HG03432 (cell line): ENCODE results near the gene ALDH1L2.

Experiments used
- ATAC-seq: cut with Tn5 transposase; IDR thresholded peaks from one replicate; pipeline ENCODE4 v1.9.1; 2021; ENCODE audit warnings: mild to moderate bottlenecking, moderate library complexity; ENCODE audit not compliant: unreplicated experiment

ALDH1L2 gene

DNA sequence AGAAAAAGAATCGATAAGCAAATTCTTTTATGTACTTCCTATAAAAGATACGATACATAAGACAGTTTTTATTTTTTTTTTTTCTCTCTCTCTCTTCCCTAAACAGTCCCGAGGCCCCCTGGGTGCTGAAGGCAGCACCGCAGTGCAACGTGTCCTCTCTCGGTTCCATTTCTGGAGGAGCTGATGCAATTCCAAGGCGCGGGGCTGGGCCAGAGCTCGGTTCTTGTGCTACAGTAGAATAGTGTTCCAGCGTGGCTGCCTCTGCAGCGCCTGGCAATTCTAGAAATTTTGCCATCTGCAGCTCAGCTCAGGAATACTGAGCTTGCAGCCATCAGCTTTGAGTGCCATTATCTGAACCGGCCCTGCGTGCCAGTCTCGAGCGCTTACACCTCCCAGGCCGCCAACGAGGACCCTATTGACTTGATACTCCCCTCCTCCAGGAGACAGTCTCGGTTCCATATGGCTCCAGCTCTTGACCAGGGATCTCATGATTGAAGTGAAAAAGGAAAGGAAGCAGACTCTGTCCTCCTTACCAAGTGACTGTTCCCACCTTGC, 630 bp downstream of the ALDH1L2 start:
- peak; percentile 11 for ATAC-seq

DNA sequence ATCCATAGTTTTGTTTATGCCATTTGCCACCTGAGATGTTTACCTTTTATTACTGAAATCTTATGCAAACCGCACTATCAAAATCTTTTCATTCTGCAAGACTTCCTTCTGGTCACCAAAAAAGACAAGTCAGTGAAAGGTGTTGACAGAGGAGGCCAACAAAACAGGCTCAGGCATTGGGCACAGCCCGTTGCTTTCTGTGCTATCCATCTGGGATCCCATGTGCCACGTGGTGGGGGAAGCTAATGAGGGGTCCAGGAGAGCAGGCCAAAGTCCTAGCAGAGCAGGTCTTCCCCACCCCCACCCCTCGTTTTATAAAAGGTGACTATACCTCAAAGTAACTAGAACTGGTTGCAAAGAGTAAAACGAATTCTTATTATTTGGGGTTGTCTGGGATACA, 1.2 kb downstream of the ALDH1L2 start:
- no peak for ATAC-seq

- no peak for ATAC-seq
Observed at GRCh38 chr12:105078712-105079570, 5.3 kb downstream of the ALDH1L2 start.

DNA sequence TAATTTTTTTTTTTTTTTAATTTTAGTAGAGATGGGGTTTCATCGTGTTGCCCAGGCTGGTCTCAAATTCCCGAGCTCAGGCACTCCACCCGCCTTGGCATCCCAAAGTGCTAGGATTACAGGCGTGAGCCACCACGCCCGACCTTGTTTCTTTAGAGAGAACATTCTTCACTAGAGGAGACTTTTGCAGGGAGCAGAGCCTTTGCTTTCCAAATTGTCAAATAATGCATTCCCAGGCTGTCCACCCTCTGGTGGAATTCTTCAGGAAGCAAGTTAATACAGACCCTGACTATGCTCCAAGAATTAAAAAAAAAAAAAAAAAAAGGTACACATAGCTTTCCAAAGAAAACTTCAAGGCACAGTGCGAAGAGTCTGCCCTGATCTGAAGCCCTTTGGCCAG, 6.8 kb downstream of the ALDH1L2 start:
- no peak for ATAC-seq

DNA sequence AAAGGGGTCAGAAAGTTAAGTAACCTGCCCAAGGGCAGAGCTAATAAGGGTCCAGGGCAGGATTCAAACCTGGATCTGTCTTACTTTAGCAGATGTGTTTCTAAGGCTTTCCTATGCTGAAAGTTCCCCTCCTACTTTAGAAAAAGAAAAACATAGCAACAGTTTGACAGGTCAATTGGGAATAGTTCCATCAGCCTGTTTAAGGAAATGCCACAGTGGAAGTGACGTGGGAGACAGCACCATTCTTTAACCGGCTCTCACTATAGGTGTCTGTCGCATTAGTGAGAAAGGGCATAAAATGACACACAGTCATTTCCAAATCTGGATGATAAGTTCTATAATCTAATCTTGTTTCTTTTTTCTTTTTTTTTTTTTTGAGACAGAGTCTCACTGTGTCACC, 7.3 kb downstream of the ALDH1L2 start:
- no peak for ATAC-seq

- ATAC-seq = no peak
Observed at GRCh38 chr12:105076098-105076497, 8.2 kb downstream of the ALDH1L2 start.

GRCh38 chr12:105072888-105073488, 11.3 kb downstream of the ALDH1L2 start:
- peak; percentile 35 for ATAC-seq

- ATAC-seq = no peak
Observed at GRCh38 chr12:105071981-105072380, 12.3 kb downstream of the ALDH1L2 start.

DNA sequence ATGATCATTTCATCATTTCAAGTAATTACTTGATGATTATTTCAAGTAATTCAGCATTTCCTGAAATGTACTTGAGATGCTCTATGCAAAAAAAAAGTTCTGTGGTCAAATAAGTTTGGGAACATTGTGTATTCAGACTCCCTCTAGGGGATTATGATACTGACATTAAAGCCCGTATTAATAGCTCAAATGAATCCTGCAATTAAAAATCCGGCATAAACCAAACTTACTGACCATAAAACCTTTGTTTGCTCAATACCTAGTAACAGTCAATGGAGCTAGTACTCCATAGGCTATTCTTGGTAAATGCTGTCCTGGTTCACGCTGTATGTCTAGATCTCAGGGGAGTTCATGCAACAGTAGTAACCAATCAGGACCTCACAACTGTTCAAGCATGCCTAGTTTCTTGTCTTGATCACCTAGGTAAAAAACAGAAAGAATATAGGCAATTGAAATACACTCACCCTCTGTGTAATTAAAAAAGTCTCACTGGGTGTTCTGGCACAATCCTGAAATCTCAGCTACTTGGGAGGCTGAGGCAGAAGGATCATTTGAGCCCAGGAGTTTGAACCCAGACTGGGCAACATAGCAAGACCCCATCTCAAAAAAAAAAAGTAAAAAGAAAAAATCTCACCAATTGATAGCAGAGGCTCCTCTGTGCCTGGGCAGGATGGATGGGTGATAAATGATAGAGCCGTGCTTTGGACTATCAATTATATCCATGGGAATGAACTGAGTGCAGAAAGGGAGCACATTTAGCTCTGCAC, 14.1 kb downstream of the ALDH1L2 start:
- ATAC-seq = no peak

- ATAC-seq = no peak
Observed at GRCh38 chr12:105067511-105068031, 16.7 kb downstream of the ALDH1L2 start.

DNA sequence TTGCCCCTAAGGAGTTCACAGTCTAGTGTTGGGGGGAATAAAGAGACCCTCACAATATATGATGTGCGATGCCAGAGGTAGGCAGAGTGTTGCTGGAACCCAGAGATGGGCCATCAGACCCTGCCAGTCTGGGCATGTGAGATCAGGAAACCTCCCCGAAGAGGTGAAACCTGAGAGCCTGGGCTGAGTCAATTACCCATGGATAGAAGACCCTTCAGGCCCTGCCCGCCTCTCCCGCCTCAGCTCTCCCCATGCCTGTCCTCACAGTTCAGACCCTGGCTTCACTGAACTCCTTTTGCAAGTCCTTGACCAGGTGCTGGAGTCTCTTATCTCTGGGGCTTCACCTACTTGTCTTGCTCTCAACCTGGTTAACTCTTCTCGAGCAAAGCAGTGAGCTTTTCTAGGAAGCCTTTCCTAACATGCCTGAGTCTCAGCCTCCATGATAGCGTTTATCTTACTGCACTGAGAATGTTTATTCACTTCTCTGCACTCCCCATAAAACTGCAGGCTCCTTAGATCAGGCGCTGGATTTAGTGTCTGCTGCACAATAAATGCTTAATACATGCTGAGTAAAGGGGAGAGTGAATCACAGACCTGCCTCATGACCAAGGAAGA, 19.6 kb downstream of the ALDH1L2 start:
- ATAC-seq = no peak

DNA sequence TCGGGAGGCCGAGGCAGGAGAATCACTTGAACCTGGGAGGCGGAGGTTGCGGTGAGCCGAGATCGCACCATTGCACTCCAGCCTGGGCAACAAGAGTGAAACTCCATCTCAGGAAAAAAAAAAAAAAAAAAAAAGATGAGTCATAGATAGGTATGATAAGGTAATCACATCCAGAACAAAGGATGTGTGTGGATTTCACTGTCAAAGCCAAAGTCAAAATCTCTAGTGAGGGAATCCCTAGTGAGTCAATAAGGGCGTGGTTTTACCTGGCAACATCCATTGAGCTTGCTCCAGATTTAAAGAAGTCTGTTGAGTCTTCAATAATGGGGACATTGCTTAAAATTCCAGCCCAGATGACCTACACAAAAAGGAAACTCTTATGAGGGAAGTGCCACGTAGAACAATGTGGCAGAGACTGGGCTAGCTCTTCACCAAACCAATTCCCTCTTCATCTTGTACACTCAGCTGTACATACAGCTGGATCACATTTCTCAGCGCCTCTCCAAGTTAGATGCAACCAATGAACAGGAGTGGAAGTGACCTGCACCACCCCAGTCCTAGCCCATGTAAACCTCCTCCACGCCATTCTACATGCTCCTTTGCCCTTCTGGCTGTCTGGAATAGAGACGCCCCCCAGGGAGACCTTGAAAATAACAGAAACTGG, 23.4 kb downstream of the ALDH1L2 start:
- no peak for ATAC-seq

- no peak for ATAC-seq
Observed at GRCh38 chr12:105057174-105057573, 27.1 kb downstream of the ALDH1L2 start.

DNA sequence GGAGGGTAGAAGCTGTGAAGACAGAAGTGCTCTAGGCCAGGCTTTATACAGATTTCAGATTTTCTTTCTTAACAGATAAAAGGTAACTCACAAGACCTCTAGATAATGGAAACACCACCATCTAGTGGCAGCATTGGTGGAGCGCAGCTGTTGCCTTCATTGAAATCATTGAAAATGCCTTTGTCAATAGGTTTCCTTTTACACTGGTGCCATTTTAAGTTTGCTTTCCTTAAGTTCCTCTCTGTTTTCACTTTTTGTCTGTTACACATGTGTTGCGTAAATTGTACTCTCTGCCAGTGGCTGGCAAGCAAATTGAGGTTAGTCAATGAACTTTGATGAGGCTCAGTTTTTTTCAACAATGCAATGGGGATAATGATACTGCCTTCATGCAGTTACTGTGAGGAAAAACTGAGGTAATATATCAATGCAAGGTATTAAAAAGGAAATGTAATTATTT, 31.1 kb downstream of the ALDH1L2 start:
- ATAC-seq = peak; percentile 75

GRCh38 chr12:105051981-105052380, 32.3 kb downstream of the ALDH1L2 start:
- no peak for ATAC-seq

DNA sequence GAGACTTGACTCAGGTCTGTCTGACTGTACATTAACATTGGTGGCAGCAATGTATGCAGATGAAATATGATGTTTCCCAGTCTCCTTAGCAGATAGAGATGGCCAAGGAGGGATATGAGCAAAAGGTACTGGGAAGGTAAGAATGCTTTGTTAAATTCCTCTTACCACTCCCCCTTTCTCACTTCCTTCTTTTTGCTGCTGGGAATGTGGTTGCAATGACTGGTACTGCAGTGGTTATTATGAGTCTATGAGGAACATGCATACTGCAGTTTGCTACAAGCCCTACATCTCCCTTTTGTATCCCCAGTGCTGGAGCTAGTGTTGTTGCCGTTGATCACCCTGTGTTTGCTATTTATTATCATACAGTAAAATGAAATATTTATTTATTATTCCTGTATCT, 35.9 kb downstream of the ALDH1L2 start:
- no peak for ATAC-seq

GRCh38 chr12:105047308-105047707, 37.0 kb downstream of the ALDH1L2 start:
- no peak for ATAC-seq

DNA sequence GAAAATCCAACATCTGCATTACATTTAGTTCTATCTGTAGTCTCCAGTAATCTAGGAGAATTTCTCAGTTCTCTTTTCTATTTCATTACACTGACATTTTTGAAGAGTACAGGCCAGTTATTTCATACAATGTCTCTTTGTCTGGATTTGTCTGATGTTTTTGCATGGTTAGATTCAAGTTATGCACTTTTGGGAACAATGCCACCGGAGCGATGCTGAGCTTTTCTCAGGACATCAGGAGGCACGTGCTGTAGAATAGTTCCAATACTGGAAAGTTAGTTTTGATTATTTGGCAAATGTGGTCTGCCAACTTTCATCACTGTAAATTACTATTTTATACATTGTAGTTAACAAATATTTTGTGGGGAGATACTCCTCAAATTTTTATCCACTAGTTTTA, 43.1 kb downstream of the ALDH1L2 start:
- no peak for ATAC-seq

- ATAC-seq = no peak
Observed at GRCh38 chr12:105040476-105040875, 43.8 kb downstream of the ALDH1L2 start.
